ENCODE measurements around the gene NRG3.

DNA sequence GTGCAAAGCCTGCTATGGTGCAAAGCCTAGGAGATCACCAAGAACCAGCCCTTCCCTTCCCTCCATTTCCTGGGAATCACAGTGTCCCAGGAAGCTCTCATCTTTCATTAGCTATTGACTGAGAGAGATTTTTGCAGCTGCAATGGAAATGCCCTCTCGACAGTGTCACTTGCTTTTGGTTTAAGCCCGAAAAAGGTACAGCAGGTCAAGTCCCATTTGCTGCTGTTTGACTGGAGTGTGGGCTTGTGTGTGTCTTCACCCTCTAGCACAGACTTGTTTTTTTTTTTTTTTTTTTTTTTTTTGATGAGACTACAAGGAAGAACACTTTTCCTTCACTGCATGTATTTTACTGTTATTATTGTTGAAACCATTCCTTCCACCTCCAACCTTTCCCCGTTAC lies 36.3 kb downstream of the NRG3 start:
- TF ChIP-seq, protein P1, sequence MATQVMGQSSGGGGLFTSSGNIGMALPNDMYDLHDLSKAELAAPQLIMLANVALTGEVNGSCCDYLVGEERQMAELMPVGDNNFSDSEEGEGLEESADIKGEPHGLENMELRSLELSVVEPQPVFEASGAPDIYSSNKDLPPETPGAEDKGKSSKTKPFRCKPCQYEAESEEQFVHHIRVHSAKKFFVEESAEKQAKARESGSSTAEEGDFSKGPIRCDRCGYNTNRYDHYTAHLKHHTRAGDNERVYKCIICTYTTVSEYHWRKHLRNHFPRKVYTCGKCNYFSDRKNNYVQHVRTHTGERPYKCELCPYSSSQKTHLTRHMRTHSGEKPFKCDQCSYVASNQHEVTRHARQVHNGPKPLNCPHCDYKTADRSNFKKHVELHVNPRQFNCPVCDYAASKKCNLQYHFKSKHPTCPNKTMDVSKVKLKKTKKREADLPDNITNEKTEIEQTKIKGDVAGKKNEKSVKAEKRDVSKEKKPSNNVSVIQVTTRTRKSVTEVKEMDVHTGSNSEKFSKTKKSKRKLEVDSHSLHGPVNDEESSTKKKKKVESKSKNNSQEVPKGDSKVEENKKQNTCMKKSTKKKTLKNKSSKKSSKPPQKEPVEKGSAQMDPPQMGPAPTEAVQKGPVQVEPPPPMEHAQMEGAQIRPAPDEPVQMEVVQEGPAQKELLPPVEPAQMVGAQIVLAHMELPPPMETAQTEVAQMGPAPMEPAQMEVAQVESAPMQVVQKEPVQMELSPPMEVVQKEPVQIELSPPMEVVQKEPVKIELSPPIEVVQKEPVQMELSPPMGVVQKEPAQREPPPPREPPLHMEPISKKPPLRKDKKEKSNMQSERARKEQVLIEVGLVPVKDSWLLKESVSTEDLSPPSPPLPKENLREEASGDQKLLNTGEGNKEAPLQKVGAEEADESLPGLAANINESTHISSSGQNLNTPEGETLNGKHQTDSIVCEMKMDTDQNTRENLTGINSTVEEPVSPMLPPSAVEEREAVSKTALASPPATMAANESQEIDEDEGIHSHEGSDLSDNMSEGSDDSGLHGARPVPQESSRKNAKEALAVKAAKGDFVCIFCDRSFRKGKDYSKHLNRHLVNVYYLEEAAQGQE (tag by site-specific recombination; IDR thresholded peaks at IDR 0.05), result no peak
- TF ChIP-seq TRIM28 (IDR thresholded peaks at IDR 0.05; ENCODE audit: borderline replicate concordance, low read length), result no peak
- TF ChIP-seq, protein P2, sequence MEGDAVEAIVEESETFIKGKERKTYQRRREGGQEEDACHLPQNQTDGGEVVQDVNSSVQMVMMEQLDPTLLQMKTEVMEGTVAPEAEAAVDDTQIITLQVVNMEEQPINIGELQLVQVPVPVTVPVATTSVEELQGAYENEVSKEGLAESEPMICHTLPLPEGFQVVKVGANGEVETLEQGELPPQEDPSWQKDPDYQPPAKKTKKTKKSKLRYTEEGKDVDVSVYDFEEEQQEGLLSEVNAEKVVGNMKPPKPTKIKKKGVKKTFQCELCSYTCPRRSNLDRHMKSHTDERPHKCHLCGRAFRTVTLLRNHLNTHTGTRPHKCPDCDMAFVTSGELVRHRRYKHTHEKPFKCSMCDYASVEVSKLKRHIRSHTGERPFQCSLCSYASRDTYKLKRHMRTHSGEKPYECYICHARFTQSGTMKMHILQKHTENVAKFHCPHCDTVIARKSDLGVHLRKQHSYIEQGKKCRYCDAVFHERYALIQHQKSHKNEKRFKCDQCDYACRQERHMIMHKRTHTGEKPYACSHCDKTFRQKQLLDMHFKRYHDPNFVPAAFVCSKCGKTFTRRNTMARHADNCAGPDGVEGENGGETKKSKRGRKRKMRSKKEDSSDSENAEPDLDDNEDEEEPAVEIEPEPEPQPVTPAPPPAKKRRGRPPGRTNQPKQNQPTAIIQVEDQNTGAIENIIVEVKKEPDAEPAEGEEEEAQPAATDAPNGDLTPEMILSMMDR (tag by site-specific recombination; IDR thresholded peaks at IDR 0.05), result no peak
- TF ChIP-seq WT1 (tag by site-specific recombination; IDR thresholded peaks at IDR 0.05), result no peak
- no peak for TF ChIP-seq TCF7L2 (IDR thresholded peaks at IDR 0.05; ENCODE audit: borderline replicate concordance, low read depth, low read length)

Measured in HEK293 (cell line).